ENCODE data around the gene COX15.

- no peak for TF ChIP-seq CTCF (IDR thresholded peaks at IDR 0.05)
- TF ChIP-seq POLR2A (IDR thresholded peaks at IDR 0.05; ENCODE audit: low read depth): no peak
Observed at GRCh38 chr10:99733366-99733765, 1.4 kb upstream of the COX15 start.
